KOPT-K1 (cell line): ENCODE data around the gene FHL5.
"Not testable (repeated sequence)": the region's sequence is repeated elsewhere in the genome, so short reads cannot be mapped to it uniquely, and the experiment has no call there.

Experiments
- H3K27ac ChIP-seq: fragments of 200-600 bp; sonication (generic); 2 replicates; pipeline ENCODE4 v1.5.1; 2016; ENCODE audit warnings: antibody characterized with exemption, mild to moderate bottlenecking, low read depth, low read length; ENCODE audit not compliant: poor library complexity, severe bottlenecking
- H3K36me3 ChIP-seq: fragments of 200-600 bp; sonication (generic); 2 replicates; pipeline ENCODE4 v1.5.1; 2017; ENCODE audit warnings: antibody characterized with exemption, mild to moderate bottlenecking, low read length, moderate library complexity; ENCODE audit not compliant: insufficient read depth
- H3K9me3 ChIP-seq: fragments of 200-600 bp; sonication (generic); 2 replicates; pipeline ENCODE4 v1.5.1; 2017; ENCODE audit warnings: antibody characterized with exemption, low read length, mild to moderate bottlenecking; ENCODE audit not compliant: insufficient read depth, poor library complexity, severe bottlenecking

The FHL5 gene

DNA sequence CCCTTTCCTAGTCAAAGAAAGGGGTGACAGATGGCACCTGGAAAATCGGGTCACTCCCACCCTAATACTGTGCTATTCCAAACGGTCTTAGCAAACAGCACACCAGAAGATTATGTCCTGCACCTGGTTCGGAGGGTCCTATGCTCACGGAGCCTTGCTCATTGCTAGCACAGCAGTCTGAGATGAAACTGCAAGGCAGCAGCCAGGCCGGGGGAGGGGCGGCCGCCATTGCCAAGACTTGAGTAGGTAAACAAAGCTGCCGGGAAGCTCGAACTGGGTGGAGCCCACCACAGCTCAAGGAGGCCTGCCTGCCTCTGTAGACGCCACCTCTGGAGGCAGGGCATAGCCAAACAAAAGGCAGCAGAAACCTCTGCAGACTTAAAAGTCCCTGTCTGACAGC is 75.1 kb downstream of the FHL5 start:
- not testable (repeated sequence) for H3K27ac ChIP-seq, H3K36me3 ChIP-seq, H3K9me3 ChIP-seq

DNA sequence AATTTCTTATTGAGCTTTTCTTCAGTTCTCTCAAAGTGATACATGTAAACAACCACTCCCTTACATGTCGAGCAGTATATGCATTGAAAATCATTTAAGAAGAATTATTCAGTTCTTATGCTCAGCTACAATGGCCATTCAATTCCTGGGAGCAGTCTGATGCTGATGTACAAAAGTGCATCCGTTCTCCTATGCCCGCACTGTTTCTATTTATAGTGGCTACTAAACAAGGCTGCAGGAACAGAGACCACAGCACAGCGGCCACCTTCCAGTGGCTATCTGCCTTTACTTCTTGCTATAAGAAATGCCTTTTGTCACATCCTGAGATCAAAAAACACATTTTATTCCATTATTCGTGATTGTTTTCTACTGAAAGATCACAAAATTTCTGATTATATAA is 82.2 kb downstream of the FHL5 start:
- Histone ChIP-seq H3K9me3 (no peaks in the 10 kb centered on the region), H3K36me3 (no peaks in the 10 kb centered on the region), H3K27ac (no peak overlapping the region)

DNA sequence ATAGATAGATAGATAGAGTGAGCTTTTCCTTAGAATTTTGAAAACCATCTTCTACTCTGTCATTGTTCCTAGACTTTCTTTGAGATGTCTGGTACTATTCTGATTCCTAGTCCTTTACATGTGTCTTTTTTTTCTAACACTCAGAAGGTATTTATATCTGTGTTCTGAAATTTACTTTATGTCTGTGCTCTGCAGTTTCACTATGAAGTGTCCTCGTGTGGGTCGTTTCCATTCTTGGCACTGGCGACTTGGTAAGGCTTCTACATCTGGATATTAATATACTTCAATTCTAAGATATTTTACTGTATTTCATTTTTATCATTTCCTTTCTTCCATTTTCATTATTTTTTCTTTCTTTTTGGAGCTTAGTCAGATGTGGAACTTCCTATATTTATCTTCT is 87.0 kb downstream of the FHL5 start:
- no peak overlapping the region for H3K27ac ChIP-seq
- H3K9me3 ChIP-seq = no peaks in the 10 kb centered on the region
- H3K36me3 ChIP-seq = no peaks in the 10 kb centered on the region

- Histone ChIP-seq H3K27ac (peak overlapping the region; percentile 68), H3K9me3 (no peaks in the 10 kb centered on the region), H3K36me3 (no peaks in the 10 kb centered on the region)
Observed at GRCh38 chr6:96651816-96652215, 88.9 kb downstream of the FHL5 start.

DNA sequence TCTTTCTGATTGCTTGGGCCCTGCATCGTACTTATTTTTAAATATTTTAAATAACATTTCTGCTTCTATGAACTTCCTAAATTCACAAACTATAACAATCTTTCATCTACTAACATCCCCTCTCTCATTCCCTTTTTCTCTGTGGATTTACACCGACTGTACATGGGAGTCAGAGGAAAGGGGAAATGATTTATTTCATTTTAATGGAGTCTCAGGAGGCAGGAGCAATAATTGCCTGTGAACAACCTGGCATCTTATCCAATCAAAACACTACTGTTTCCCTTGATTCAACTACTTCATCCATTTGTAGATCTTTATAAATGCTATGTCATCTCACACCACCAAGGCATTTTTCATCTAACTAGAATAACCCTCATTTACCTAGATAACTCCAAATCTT is 89.6 kb downstream of the FHL5 start:
- no peaks in the 10 kb centered on the region for H3K9me3 ChIP-seq
- no peaks in the 10 kb centered on the region for H3K36me3 ChIP-seq
- H3K27ac ChIP-seq = peak overlapping the region; percentile 68

- Histone ChIP-seq H3K9me3 (no peaks in the 10 kb centered on the region), H3K36me3 (no peaks in the 10 kb centered on the region), H3K27ac (peak overlapping the region; percentile 68)
Observed at GRCh38 chr6:96653181-96653580, 90.3 kb downstream of the FHL5 start.

DNA sequence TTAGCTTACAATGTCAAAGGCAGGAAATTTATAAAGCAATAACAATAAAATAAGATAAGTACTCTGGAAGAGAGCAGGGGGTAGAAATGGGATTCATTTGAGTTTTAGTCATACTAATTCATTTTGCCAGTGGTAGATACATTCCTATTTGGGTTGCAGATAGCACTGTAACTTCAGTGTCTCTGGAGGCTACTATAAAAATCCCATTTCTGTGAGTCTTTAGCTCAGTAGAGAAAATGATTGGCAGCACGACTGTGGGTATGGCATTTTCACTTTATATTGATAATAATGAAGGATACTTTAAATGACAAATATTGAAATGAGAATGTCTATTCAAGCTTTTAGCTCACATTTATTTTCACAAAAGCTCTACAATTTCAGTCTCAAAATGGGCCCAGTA is 93.6 kb downstream of the FHL5 start:
- Histone ChIP-seq H3K36me3 (no peaks in the 10 kb centered on the region), H3K27ac (no peak overlapping the region), H3K9me3 (no peaks in the 10 kb centered on the region)

DNA sequence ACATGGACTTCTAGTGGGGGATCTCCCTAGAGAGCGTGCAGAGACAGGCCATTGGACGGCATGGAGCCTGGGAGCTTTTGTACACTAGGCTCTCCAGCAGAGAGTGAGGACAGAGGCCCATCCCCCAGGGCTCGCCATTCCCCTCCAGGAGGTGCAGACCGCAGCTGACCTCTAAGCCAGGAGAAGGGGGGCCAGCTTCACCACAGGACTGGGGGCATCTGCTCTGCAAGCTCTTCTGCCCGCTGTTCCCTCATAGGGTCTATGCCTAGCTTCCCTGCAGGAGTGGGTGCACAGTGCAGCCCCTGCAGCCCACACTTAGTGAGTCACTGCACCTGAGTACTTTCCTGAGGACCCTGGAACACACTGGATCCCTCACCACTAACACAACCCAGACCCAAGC is 94.4 kb downstream of the FHL5 start:
- Histone ChIP-seq H3K9me3 (no peaks in the 10 kb centered on the region), H3K36me3 (no peaks in the 10 kb centered on the region), H3K27ac (no peak overlapping the region)

- H3K9me3 ChIP-seq = peaks cover under 1% of the 10 kb centered on the region
- no peaks in the 10 kb centered on the region for H3K36me3 ChIP-seq
- H3K27ac ChIP-seq = no peak overlapping the region
Observed at GRCh38 chr6:96659084-96659845, 96.3 kb downstream of the FHL5 start.
